CD4-positive, alpha-beta memory T cell (primary cell): ENCODE data around the gene BRD9. TPM values are rescaled to one million over a fixed set of nuclear protein-coding genes. Genes with fewer than 3 reads are reported as not detected.
A peak's percentile ranks its signal among the peaks of the same experiment; 100 is the strongest.
"Not testable (repeated sequence)": the region's sequence is repeated elsewhere in the genome, so short reads cannot be mapped to it uniquely, and the experiment has no call there.

Source experiments
- CTCF ChIA-PET: fragments of 350-600 bp; sonication (Branson Sonifier 250); formaldehyde crosslinking; loops from one replicate; lab custom pipeline; 2021; ENCODE audit warnings: inconsistent platforms; ENCODE audit not compliant: partially characterized antibody; lab: Charles Lee
- POLR2A ChIA-PET: fragments of 350-600 bp; sonication (Branson Sonifier 250); formaldehyde crosslinking; loops from one replicate; lab custom pipeline; 2021; ENCODE audit not compliant: partially characterized antibody; lab: Charles Lee
- DNase-seq, 5 donors: peaks; one replicate each; pipeline versions ENCODE4 v3.0.0 to v3.0.0-alpha.2; 2020 to 2022; ENCODE audit warnings: mixed read lengths in 1 of 5
- H3K27ac ChIP-seq: one replicate; pipeline ENCODE4 v1.7.0; 2013; ENCODE audit warnings: low read depth, low read length
- H3K27me3 ChIP-seq: 2 replicates; pipeline ENCODE4 v1.7.0; 2013; ENCODE audit warnings: mild to moderate bottlenecking, low read length, moderate library complexity; ENCODE audit not compliant: insufficient read depth
- H3K36me3 ChIP-seq: 2 replicates; pipeline ENCODE4 v1.7.0; 2013; ENCODE audit warnings: mild to moderate bottlenecking, low read length, moderate library complexity; ENCODE audit not compliant: insufficient read depth
- H3K4me1 ChIP-seq: 2 replicates; pipeline ENCODE4 v1.7.0; 2013; ENCODE audit warnings: mild to moderate bottlenecking, low read length, moderate library complexity; ENCODE audit not compliant: insufficient read depth
- H3K4me3 ChIP-seq, 2 donors: one replicate each; pipeline ENCODE4 v1.7.0; 2013; ENCODE audit warnings: low read length in 2 of 2, mild to moderate bottlenecking in 1 of 2
- H3K9me3 ChIP-seq, 2 donors: one replicate each; pipeline ENCODE4 v1.7.0; 2013; ENCODE audit warnings: low read length in 2 of 2, control low read depth in 1 of 2; ENCODE audit not compliant: control insufficient read depth in 1 of 2
- H3K27ac Mint-ChIP-seq, 7 donors: one replicate each; pipeline ENCODE4 v1.8.0; 2020 to 2021; ENCODE audit warnings: mixed read lengths in 7 of 7, mild to moderate bottlenecking in 6 of 7, inconsistent platforms in 3 of 7, moderate library complexity in 3 of 7
- H3K27me3 Mint-ChIP-seq, 2 donors: one replicate each; pipeline ENCODE4 v1.8.0; 2020 to 2021; ENCODE audit warnings: mixed read lengths in 2 of 2
- H3K36me3 Mint-ChIP-seq, 2 donors: one replicate each; pipeline ENCODE4 v1.8.0; 2020 to 2021; ENCODE audit warnings: mixed read lengths in 2 of 2, inconsistent platforms in 1 of 2, mild to moderate bottlenecking in 1 of 2
- H3K4me1 Mint-ChIP-seq, 4 donors: one replicate each; pipeline ENCODE4 v1.8.0; 2020 to 2021; ENCODE audit warnings: mixed read lengths in 4 of 4, mild to moderate bottlenecking in 1 of 4
- H3K4me3 Mint-ChIP-seq, 8 donors: one replicate each; pipeline ENCODE4 v1.8.0; 2020 to 2021; ENCODE audit warnings: mixed read lengths in 8 of 8, mild to moderate bottlenecking in 7 of 8, moderate library complexity in 6 of 8, inconsistent platforms in 3 of 8
- H3K9me3 Mint-ChIP-seq, 8 donors: one replicate each; pipeline ENCODE4 v1.8.0; 2020 to 2021; ENCODE audit warnings: mixed read lengths in 8 of 8, mild to moderate bottlenecking in 5 of 8, inconsistent platforms in 3 of 8, moderate library complexity in 1 of 8
- intact Hi-C: fragments of 100-400 bp; cut with micrococcal nuclease; formaldehyde crosslinking; loops from one replicate; pipeline ENCODE4 v1.15.1; 2023
- polyA plus RNA-seq, 2 donors: library from polyadenylated mRNA; unstranded; fragments of 300-500 nt; fragmentation: Illumina TruSeq; gene quantifications; one replicate each; pipeline ENCODE4 v1.2.3, GENCODE V29; 2021
- total RNA-seq, 2 experiments: library from RNA; stranded (reverse); gene quantifications; one replicate each; pipeline ENCODE4 v1.2.3, GENCODE V29; 2021

The BRD9 gene
- total and polyA plus RNA-seq, 4 experiments from 2014 or later, result 8.0 to 86.8 (median 51.3) TPM

- no peak overlapping the region for H3K27ac ChIP-seq
- peak in 1 of 5 donors; percentile 13 for DNase-seq
- CTCF ChIA-PET, result no interaction called here
- H3K27me3 Mint-ChIP-seq, result no peaks in the 10 kb centered on the region
- H3K4me1 Mint-ChIP-seq, result peaks cover 17 to 48% (median 26%) of the 10 kb centered on the region in 4 donors
- no peak overlapping the region for H3K4me3 ChIP-seq
- no peak overlapping the region for H3K4me3 Mint-ChIP-seq
- H3K9me3 Mint-ChIP-seq, result peaks cover 0 to 6% (median 0%) of the 10 kb centered on the region in 8 donors
- H3K27ac Mint-ChIP-seq, result peak overlapping the region in 1 of 7 donors; percentile 51
- H3K27me3 ChIP-seq, result no peaks in the 10 kb centered on the region
- POLR2A ChIA-PET, result no interaction called here
- H3K36me3 Mint-ChIP-seq, result peaks cover 67 to 85% of the 10 kb centered on the region in 2 donors
- H3K9me3 ChIP-seq, result no peaks in the 10 kb centered on the region
- intact Hi-C loops, result no loop called here
- H3K4me1 ChIP-seq, result peaks cover 5% of the 10 kb centered on the region
- H3K36me3 ChIP-seq, result peaks cover 81% of the 10 kb centered on the region
These were observed 8.1 kb downstream of the BRD9 start for GRCh38 chr5:884345-885126.

DNA sequence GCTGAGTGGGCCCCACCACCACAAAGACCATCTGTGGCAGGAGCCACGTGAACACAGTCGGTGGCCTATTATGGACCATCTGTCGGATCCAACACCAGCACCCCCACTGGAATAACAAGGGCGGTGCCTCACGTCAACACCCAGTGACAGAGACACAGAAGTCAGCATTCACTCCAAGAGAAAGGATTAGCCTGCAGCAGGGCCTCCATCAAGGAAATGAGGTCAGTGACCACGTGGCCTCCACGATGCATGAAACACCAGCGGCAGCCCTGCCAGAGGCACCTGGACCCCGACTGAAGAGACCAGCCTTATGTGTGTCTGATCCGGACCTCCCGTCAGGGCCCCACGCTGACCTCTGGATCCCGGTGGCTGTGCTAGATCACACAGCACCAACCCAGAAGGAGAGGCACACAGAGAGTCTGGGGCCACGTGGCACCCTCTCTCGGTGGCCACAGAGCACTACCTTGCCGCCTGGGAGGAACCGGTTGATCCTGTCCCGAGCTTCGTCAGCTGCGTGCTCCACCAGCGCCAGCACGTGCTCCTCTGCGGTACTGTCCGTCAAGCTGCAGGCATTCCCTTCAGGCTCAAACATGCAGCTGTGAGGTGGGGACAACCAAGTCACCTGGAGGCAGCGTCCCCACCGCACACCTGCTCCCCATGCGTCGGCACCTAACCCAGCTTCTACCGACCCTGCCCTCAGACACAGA is 9.0 kb downstream of the BRD9 start:
- Histone ChIP-seq H3K27me3 (no peaks in the 10 kb centered on the region), H3K4me3 (no peak overlapping the region), H3K4me1 (peaks cover 5% of the 10 kb centered on the region), H3K36me3 (peaks cover 72% of the 10 kb centered on the region), H3K9me3 (no peaks in the 10 kb centered on the region), H3K27ac (no peak overlapping the region)
- DNase-seq, result peak in 1 of 5 donors; percentile 27
- intact Hi-C loops, result no loop called here
- Mint-ChIP-seq H3K4me1 (peaks cover 15 to 39% (median 23%) of the 10 kb centered on the region in 4 donors), H3K27me3 (no peaks in the 10 kb centered on the region), H3K4me3 (no peak overlapping the region), H3K36me3 (peaks cover 63 to 77% of the 10 kb centered on the region in 2 donors), H3K9me3 (peaks cover 0 to 6% (median 0%) of the 10 kb centered on the region in 8 donors), H3K27ac (peak overlapping the region in 2 of 7 donors; percentile 12 to 93)
- CTCF ChIA-PET, result no interaction called here
- POLR2A ChIA-PET, result no interaction called here

DNA sequence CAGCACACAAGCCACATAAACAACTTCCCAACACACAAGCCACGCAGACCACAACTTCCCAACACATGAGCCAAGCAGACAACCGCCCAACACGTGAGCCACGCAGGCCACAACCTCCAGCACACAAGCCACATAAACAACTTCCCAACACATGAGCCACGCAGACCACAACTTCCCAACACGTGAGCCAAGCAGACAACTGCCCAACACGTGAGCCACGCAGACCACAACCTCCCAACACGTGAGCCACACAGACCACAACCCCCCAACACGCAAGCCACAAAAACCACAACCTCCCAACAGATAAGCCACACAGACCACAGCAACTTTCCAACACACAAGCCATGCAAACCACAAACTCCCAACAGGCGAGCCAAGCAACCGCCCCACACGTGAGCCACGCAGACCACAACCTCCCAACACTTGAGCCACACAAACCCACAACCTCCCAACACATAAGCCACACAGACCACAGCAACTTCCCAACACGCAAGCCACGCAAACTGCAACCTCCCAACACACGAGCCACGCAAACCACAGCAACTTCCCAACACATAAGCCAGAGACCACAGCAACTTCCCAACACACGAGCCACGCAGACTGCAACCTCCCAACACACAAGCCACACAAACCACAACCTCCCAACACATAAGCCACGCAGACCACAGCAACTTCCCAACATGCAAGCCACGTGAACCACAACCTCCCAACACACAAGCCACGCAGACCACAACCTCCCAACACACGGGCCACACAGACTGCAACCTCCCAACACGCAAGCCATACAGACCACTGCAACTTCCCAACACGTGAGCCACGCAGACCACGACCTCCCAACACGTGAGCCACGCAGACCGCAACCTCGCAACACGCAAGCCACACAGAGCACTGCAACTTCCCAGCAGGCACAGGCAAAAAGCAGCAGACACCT is 10.1 kb downstream of the BRD9 start:
- POLR2A ChIA-PET, result no interaction called here
- peak in 1 of 5 donors; percentile 27 for DNase-seq
- H3K36me3 Mint-ChIP-seq, result peaks cover 57 to 75% of the 10 kb centered on the region in 2 donors

DNA sequence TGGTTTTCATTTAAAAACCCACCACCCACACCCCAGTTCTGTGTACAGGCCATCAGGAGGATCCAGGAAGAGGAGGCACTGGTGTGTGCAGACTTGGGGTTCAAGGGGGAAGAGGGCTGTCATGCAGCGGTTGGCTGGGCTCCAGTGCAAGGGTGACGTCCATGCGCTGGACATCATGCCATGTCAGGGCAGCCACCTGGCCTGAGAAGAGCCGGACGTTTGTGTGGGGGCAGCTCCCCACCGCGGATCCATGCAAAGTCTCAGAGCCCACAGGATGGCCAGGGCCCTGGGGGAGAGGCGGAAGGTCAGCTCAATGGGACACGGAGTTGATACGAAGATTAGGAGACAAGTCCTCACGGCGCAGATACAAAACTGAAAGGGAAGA is 11.1 kb downstream of the BRD9 start:
- ChIA-PET CTCF (no interaction called here), POLR2A (no interaction called here)
- H3K27me3 Mint-ChIP-seq, result no peaks in the 10 kb centered on the region
- H3K27ac Mint-ChIP-seq, result peak overlapping the region in 4 of 7 donors; percentile 64 to 93 (median 84)
- Histone ChIP-seq H3K36me3 (peaks cover 64% of the 10 kb centered on the region), H3K4me1 (peaks cover 5% of the 10 kb centered on the region), H3K27me3 (no peaks in the 10 kb centered on the region), H3K4me3 (no peak overlapping the region), H3K27ac (no peak overlapping the region), H3K9me3 (no peaks in the 10 kb centered on the region)
- peaks cover 55 to 70% of the 10 kb centered on the region in 2 donors for H3K36me3 Mint-ChIP-seq
- intact Hi-C loops, result no loop called here
- DNase-seq, result no peak
- no peak overlapping the region for H3K4me3 Mint-ChIP-seq
- peaks cover 0 to 6% (median 0%) of the 10 kb centered on the region in 8 donors for H3K9me3 Mint-ChIP-seq
- H3K4me1 Mint-ChIP-seq, result peaks cover 14 to 35% (median 18%) of the 10 kb centered on the region in 4 donors

More for the DNA sequence above, 10.1 kb downstream of the BRD9 start:
- peaks cover 69% of the 10 kb centered on the region for H3K36me3 ChIP-seq
- H3K4me3 Mint-ChIP-seq, result peak overlapping the region; percentile 8 to 59 (median 49)
- H3K27ac Mint-ChIP-seq, result peak overlapping the region; percentile 53 to 93 (median 88)
- H3K27ac ChIP-seq, result no peak overlapping the region
- H3K4me1 Mint-ChIP-seq, result peaks cover 14 to 35% (median 17%) of the 10 kb centered on the region in 4 donors
- intact Hi-C loops, result no loop called here
- no peaks in the 10 kb centered on the region for H3K27me3 ChIP-seq
- H3K27me3 Mint-ChIP-seq, result no peaks in the 10 kb centered on the region
- CTCF ChIA-PET, result no interaction called here
- H3K9me3 Mint-ChIP-seq, result peaks cover 0 to 6% (median 0%) of the 10 kb centered on the region in 8 donors
- peaks cover 5% of the 10 kb centered on the region for H3K4me1 ChIP-seq
- no peak overlapping the region for H3K4me3 ChIP-seq
- H3K9me3 ChIP-seq, result no peaks in the 10 kb centered on the region

- peaks cover 64% of the 10 kb centered on the region for H3K36me3 ChIP-seq
- H3K4me3 ChIP-seq, result no peak overlapping the region
- Mint-ChIP-seq H3K4me3 (no peak overlapping the region), H3K9me3 (peaks cover 0 to 6% (median 0%) of the 10 kb centered on the region in 8 donors), H3K27me3 (no peaks in the 10 kb centered on the region), H3K36me3 (peaks cover 49 to 70% of the 10 kb centered on the region in 2 donors), H3K4me1 (peaks cover 14 to 35% (median 18%) of the 10 kb centered on the region in 4 donors), H3K27ac (peak overlapping the region in 1 of 7 donors; percentile 46)
- H3K4me1 ChIP-seq, result peaks cover 5% of the 10 kb centered on the region
- intact Hi-C loops, result no loop called here
- H3K27ac ChIP-seq, result no peak overlapping the region
- ChIA-PET POLR2A (no interaction called here), CTCF (no interaction called here)
- no peak for DNase-seq
- no peaks in the 10 kb centered on the region for H3K9me3 ChIP-seq
- no peaks in the 10 kb centered on the region for H3K27me3 ChIP-seq
These were observed 11.6 kb downstream of the BRD9 start for GRCh38 chr5:880816-881550.

GRCh38 chr5:878677-879076 is 13.9 kb downstream of the BRD9 start:
- H3K9me3 ChIP-seq, CTCF ChIA-PET, H3K27me3 Mint-ChIP-seq, intact Hi-C loops, H3K4me1 ChIP-seq, POLR2A ChIA-PET, H3K27ac Mint-ChIP-seq, H3K9me3 Mint-ChIP-seq, DNase-seq, H3K4me3 ChIP-seq, H3K4me3 Mint-ChIP-seq, H3K27ac ChIP-seq, H3K27me3 ChIP-seq: not testable (repeated sequence)
- Mint-ChIP-seq H3K4me1 (peaks cover 12 to 31% (median 18%) of the 10 kb centered on the region in 4 donors), H3K36me3 (peaks cover 53 to 71% of the 10 kb centered on the region in 2 donors)
- peaks cover 61% of the 10 kb centered on the region for H3K36me3 ChIP-seq
